ENCODE measurements around the gene ADGRL1.

DNA sequence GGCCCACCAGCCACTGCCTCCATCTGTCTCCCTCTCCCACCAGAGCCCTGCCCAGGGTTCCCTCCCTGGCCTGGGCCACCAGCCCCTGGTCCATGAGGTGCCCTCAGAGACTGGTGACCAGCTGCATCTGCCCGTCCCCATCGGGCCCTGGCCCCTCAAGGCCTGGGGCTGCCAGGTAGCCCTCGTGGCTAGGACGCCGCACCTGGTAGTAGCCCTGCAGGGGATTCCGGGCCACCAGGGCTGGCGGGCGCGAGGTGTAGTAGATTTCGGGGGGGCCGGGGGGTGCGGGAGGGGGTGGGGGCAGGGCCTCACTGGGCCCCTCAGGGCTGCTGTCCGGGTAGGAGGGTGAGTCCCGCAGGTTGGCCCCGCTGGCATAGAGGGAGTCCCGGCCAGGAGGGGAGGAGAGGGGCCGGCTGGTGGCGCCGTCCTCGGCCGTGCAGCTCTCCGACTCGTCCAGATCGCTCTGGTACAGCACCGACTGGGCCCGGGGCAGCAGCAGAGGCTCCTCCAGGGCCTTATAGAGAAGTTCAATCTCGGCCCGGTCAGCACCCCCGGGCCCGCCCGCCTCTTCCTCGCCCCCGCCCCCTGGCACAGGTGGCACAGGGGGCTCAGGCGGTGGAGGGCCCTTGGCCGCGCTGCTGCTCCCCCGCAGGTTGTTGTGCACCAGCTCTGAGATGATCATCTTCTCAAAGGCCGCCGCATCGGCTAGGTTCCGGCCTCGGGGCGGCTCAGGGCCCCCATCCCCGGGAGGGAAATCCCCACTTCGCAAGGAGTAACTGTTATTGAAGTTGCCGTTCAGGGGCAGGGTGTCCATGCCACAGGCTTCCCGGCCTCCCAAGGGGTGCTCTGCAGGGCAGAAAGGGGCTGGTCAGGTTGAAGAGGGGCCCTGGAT, 55.0 kb downstream of the ADGRL1 start:
- TF ChIP-seq CTCF (conservative IDR thresholded peaks at IDR 0.05; ENCODE audit: low read depth, low read length) = no peak
- TF ChIP-seq EZH2 (IDR thresholded peaks at IDR 0.05; ENCODE audit: low read length, unreplicated experiment) = no peak
- TF ChIP-seq EZH2phosphoT487 (IDR thresholded peaks at IDR 0.05; ENCODE audit: borderline replicate concordance, low read length) = no peak
